PC-9 (cell line): ENCODE results near the gene ADAMTS13.

Experiments used
- CTCF ChIP-seq: fragments of 200-600 bp; sonication (generic); conservative IDR thresholded peaks from 2 replicates; pipeline ENCODE4 v1.6.1; 2017; ENCODE audit warnings: mixed run types, antibody characterized with exemption, mild to moderate bottlenecking, moderate library complexity
- EZH2 ChIP-seq: fragments of 200-600 bp; sonication (generic); IDR thresholded peaks from 2 replicates; pipeline ENCODE4 v1.8.0; 2017; ENCODE audit warnings: antibody characterized with exemption, low read depth

- TF ChIP-seq CTCF: peak; percentile 81
- TF ChIP-seq EZH2: no peak
Observed at GRCh38 chr9:133403766-133404453, 18.3 kb upstream of the ADAMTS13 start.
